Thyroid gland (tissue), 4 donors: ENCODE measurements around the gene PRKCH.

Experiments used
- CTCF ChIP-seq, 6 experiments: fragments of 200-600 bp in 3 of 6; fragments of 450-650 bp in 3 of 6; sonication (generic) in 3 of 6; IDR thresholded peaks; one replicate each; pipeline ENCODE4 v1.5.1; 2016 to 2019; ENCODE audit warnings: antibody characterized with exemption in 6 of 6, mild to moderate bottlenecking in 2 of 6, inconsistent platforms in 1 of 6, moderate library complexity in 1 of 6
- POLR2A ChIP-seq, 2 donors: fragments of 450-650 bp; IDR thresholded peaks; one replicate each; pipeline ENCODE4 v1.6.1; 2017; ENCODE audit warnings: antibody characterized with exemption in 2 of 2, mild to moderate bottlenecking in 2 of 2, moderate library complexity in 1 of 2

- no peak for TF ChIP-seq POLR2A (IDR thresholded peaks at IDR 0.05)
- no peak for TF ChIP-seq CTCF (IDR thresholded peaks at IDR 0.05)
Observed at GRCh38 chr14:61470961-61471293, 149.5 kb downstream of the PRKCH start.
